ENCODE measurements around the gene IL1R2.

The IL1R2 gene

GRCh38 chr2:102013206-102014040, 21.7 kb downstream of the IL1R2 start:
- in situ Hi-C loops (cut with MboI; ENCODE audit: low sequenced_read_pairs, unreplicated experiment): no loop called here
- DNase-seq (ENCODE audit: low spot score): no peak
- TF ChIP-seq, protein P1, sequence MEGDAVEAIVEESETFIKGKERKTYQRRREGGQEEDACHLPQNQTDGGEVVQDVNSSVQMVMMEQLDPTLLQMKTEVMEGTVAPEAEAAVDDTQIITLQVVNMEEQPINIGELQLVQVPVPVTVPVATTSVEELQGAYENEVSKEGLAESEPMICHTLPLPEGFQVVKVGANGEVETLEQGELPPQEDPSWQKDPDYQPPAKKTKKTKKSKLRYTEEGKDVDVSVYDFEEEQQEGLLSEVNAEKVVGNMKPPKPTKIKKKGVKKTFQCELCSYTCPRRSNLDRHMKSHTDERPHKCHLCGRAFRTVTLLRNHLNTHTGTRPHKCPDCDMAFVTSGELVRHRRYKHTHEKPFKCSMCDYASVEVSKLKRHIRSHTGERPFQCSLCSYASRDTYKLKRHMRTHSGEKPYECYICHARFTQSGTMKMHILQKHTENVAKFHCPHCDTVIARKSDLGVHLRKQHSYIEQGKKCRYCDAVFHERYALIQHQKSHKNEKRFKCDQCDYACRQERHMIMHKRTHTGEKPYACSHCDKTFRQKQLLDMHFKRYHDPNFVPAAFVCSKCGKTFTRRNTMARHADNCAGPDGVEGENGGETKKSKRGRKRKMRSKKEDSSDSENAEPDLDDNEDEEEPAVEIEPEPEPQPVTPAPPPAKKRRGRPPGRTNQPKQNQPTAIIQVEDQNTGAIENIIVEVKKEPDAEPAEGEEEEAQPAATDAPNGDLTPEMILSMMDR (IDR thresholded peaks at IDR 0.05; ENCODE audit: borderline replicate concordance, control extremely low read depth, extremely low read depth, insufficient read depth, missing control alignments): no peak

- TF ChIP-seq, protein P1 (IDR thresholded peaks at IDR 0.05; ENCODE audit: borderline replicate concordance, control extremely low read depth, extremely low read depth, insufficient read depth, missing control alignments): no peak
- DNase-seq (ENCODE audit: low spot score): no peak
- in situ Hi-C loops (cut with MboI; ENCODE audit: low sequenced_read_pairs, unreplicated experiment): no loop called here
Measured at GRCh38 chr2:102014041-102014345, 22.2 kb downstream of the IL1R2 start.

DNA sequence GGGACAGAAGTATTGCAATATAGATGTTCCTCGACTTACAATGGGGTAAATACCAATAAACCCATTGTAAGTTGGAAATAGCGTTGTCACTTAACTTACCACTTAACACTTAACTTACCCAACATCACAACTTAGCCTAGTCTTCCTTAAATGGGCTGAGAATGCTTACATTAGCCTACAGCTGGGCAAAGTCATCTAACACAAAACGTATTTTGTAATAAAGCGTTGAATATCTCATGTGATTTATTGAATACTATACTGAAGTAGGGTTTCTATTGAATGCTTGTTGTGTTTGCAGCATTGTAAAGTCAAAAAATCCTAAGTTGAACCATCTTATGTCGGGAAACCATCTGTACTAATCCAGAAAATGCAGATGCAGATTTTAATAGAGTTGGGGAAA, 23.6 kb downstream of the IL1R2 start:
- in situ Hi-C loops (cut with MboI; ENCODE audit: low sequenced_read_pairs, unreplicated experiment): no loop called here
- TF ChIP-seq, protein P1 (IDR thresholded peaks at IDR 0.05; ENCODE audit: borderline replicate concordance, control extremely low read depth, extremely low read depth, insufficient read depth, missing control alignments): no peak
- DNase-seq (ENCODE audit: low spot score): no peak

- DNase-seq (ENCODE audit: low spot score): no peak
- TF ChIP-seq, protein P1 (IDR thresholded peaks at IDR 0.05; ENCODE audit: borderline replicate concordance, control extremely low read depth, extremely low read depth, insufficient read depth, missing control alignments): no peak
- in situ Hi-C loops (cut with MboI; ENCODE audit: low sequenced_read_pairs, unreplicated experiment): no loop called here
Measured at GRCh38 chr2:102016399-102016955, 24.7 kb downstream of the IL1R2 start.

DNA sequence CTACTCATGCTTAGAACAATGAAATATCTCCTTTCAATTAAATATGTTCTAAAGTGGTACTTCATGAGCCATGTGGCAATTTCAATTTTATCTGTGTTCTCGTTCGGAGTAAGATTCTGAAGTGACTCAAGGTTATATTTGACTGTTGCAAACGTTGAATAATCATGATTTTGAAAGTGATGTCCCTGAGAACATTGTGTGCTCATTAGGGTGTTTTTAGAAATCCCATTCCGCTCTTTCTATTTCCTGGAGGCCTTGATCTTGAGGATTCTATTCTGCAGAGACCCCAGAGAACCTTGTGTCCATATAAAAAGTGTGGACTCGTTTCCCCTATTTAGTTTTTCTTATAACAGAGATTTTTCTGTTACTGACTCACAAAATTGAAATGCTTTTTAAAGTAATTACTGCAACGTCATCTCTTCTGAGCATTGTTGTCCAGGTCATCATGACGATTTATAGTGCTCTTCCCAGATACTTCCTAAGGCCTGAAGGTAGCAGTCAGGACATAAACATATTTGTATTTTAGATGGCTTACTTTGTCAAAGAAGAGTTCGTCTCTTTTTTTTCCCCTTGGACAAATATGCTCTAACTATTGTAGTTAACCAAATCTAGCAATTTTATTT, 27.2 kb downstream of the IL1R2 start:
- in situ Hi-C loops (cut with MboI; ENCODE audit: low sequenced_read_pairs, unreplicated experiment): no loop called here
- DNase-seq (ENCODE audit: low spot score): no peak

DNA sequence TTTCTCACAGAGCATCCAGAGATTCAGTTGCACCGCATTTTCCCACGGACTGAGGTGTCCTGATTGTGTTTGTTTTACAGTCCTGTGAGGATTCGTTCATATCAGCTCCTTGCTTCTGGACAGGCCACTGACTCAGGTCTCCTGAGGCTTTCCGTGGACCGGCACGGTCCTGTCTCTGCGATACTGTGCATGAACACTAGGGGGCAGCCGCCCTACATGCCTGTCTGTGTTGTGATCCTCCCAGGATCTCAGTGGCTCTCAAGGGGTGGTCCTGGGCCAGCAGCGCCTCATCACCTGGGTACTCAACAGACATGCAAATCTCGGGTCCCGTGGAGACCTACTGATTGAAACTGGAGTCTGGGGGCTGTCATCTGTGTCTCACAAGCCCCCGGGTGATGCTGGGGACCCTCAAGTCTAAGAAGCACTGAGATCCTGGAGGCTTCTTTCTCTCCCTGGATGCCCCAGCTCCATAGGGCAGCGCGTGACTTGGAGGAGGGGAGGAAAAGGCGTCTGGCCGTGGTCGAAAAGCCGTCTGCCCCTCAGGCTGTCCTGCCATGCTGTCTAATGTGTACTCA, 28.9 kb downstream of the IL1R2 start:
- TF ChIP-seq, protein P1 (IDR thresholded peaks at IDR 0.05; ENCODE audit: borderline replicate concordance, control extremely low read depth, extremely low read depth, insufficient read depth, missing control alignments): peak; percentile 97
- in situ Hi-C loops (cut with MboI; ENCODE audit: low sequenced_read_pairs, unreplicated experiment): loop anchor here (5.0 to 10.0 kb wide), 2 partner anchors 217 to 424 kb away; no protein-coding TSS in a partner anchor
- DNase-seq (ENCODE audit: low spot score): peak; percentile 75

More for the DNA sequence above, 27.2 kb downstream of the IL1R2 start:
- TF ChIP-seq, protein P1 (IDR thresholded peaks at IDR 0.05; ENCODE audit: borderline replicate concordance, control extremely low read depth, extremely low read depth, insufficient read depth, missing control alignments): no peak

Data from GM13976 (cell line).